Natural killer cell (primary cell): Measurements from ENCODE around the gene TNRC6A. TPM values are rescaled to one million over a fixed set of nuclear protein-coding genes. Genes with fewer than 3 reads are reported as not detected.

Experiments
- ATAC-seq, 3 donors: fragments of 150-1000 bp in 2 of 3; fragments of 200-7000 bp in 1 of 3; cut with Tn5 transposase; 1 replicate in 1 of 3; 2 replicates in 2 of 3; pipeline ENCODE4 v1.10.0; 2021; ENCODE audit warnings: mild to moderate bottlenecking in 2 of 3, moderate library complexity in 2 of 3
- DNase-seq, 2 donors: peaks; one replicate each; pipeline versions ENCODE4 v3.0.0 to v3.0.0-alpha.2; 2013 to 2021; ENCODE audit warnings: mixed read lengths in 1 of 2
- H3K27ac ChIP-seq: one replicate; pipeline ENCODE4 v1.5.1; 2013; ENCODE audit warnings: mild to moderate bottlenecking, low read length
- H3K27me3 ChIP-seq: one replicate; pipeline ENCODE4 v1.6.1; 2013; ENCODE audit warnings: low read length; ENCODE audit not compliant: control insufficient read depth, insufficient read depth
- H3K36me3 ChIP-seq: one replicate; pipeline ENCODE4 v1.6.1; 2013; ENCODE audit warnings: low read length; ENCODE audit not compliant: control insufficient read depth, insufficient read depth
- H3K4me1 ChIP-seq: one replicate; pipeline ENCODE4 v1.6.1; 2013; ENCODE audit warnings: low read length; ENCODE audit not compliant: control insufficient read depth, insufficient read depth
- H3K4me3 ChIP-seq: one replicate; pipeline ENCODE4 v1.5.1; 2013; ENCODE audit warnings: low read length
- H3K9me3 ChIP-seq: one replicate; pipeline ENCODE4 v1.6.1; 2013; ENCODE audit warnings: low read length; ENCODE audit not compliant: control insufficient read depth, insufficient read depth
- H3K27ac Mint-ChIP-seq, 2 donors: one replicate each; pipeline ENCODE4 v1.8.0; 2022; ENCODE audit warnings: mild to moderate bottlenecking in 2 of 2, mixed read lengths in 2 of 2, moderate library complexity in 1 of 2
- H3K27me3 Mint-ChIP-seq, 2 donors: one replicate each; pipeline ENCODE4 v1.8.0; 2022; ENCODE audit warnings: low read depth in 2 of 2, mixed read lengths in 2 of 2
- H3K36me3 Mint-ChIP-seq: one replicate; pipeline ENCODE4 v1.8.0; 2022; ENCODE audit warnings: mixed read lengths
- H3K4me1 Mint-ChIP-seq, 2 donors: one replicate each; pipeline ENCODE4 v1.8.0; 2022; ENCODE audit warnings: mixed read lengths in 2 of 2
- H3K4me3 Mint-ChIP-seq: one replicate; pipeline ENCODE4 v1.8.0; 2022; ENCODE audit warnings: mild to moderate bottlenecking, moderate library complexity, mixed read lengths
- H3K9me3 Mint-ChIP-seq, 2 donors: one replicate each; pipeline ENCODE4 v1.8.0; 2022; ENCODE audit warnings: mixed read lengths in 2 of 2
- WGBS: methylation state at CpG from one replicate; pipeline ENCODE4 v1.1.7; 2013; ENCODE audit warnings: missing lambda C conversion rate; ENCODE audit not compliant: insufficient coverage; 5-methylcytosine and 5-hydroxymethylcytosine counted together
- intact Hi-C: fragments of 100-400 bp; cut with micrococcal nuclease; formaldehyde crosslinking; loops from one replicate; pipeline ENCODE4 v1.14.2; 2022
- total RNA-seq, 4 donors: library from RNA; stranded (reverse); fragments of 120-200 nt in 1 of 4; gene quantifications; one replicate each; pipeline versions ENCODE4 v1.2.3 to v1.2.4, GENCODE V29; 2013 to 2022
- TF ChIP-seq, protein P1 (sequence below): fragments of 200-600 bp; IDR thresholded peaks from one replicate; pipeline ENCODE4 v1.8.0; 2022; ENCODE audit warnings: antibody characterized with exemption

Gene TNRC6A
- total RNA-seq, 3 donors from 2014 or later (not counting 1 experiment from before 2014, with no cell fraction given), result 53.9 to 68.5 (median 66.3) TPM

DNA sequence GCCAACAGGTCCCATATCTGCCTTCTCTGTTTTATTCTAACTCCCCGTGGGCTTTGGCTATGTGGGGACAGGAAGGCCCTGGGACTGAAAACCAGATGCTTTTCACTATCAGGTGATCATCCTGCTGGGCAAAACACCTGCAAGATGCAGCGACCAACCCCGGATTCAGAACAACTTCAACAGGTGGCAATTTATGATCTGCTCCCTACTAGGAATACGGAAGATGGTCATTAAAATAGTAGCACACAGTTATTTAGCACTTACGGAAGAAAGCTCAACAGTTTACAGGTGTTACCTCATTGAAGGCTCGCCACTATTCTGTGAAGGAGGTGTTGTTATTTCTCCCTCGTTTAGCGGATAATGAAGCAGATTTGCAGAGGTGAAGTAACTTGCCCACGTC lies 108.5 kb downstream of the TNRC6A start:
- Histone ChIP-seq H3K9me3 (no peaks in the 10 kb centered on the region), H3K27me3 (no peaks in the 10 kb centered on the region), H3K4me1 (no peaks in the 10 kb centered on the region), H3K4me3 (no peak overlapping the region), H3K27ac (no peak overlapping the region), H3K36me3 (no peaks in the 10 kb centered on the region)
- Mint-ChIP-seq H3K4me1 (no peaks in the 10 kb centered on the region), H3K9me3 (no peaks in the 10 kb centered on the region), H3K4me3 (no peak overlapping the region), H3K36me3 (no peaks in the 10 kb centered on the region), H3K27me3 (no peaks in the 10 kb centered on the region), H3K27ac (no peak overlapping the region)
- TF ChIP-seq, protein P1, sequence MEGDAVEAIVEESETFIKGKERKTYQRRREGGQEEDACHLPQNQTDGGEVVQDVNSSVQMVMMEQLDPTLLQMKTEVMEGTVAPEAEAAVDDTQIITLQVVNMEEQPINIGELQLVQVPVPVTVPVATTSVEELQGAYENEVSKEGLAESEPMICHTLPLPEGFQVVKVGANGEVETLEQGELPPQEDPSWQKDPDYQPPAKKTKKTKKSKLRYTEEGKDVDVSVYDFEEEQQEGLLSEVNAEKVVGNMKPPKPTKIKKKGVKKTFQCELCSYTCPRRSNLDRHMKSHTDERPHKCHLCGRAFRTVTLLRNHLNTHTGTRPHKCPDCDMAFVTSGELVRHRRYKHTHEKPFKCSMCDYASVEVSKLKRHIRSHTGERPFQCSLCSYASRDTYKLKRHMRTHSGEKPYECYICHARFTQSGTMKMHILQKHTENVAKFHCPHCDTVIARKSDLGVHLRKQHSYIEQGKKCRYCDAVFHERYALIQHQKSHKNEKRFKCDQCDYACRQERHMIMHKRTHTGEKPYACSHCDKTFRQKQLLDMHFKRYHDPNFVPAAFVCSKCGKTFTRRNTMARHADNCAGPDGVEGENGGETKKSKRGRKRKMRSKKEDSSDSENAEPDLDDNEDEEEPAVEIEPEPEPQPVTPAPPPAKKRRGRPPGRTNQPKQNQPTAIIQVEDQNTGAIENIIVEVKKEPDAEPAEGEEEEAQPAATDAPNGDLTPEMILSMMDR, result no peak
- 85% methylated on average over 9 of the region's 9 CpGs for WGBS
- DNase-seq (no peak), ATAC-seq (no peak)
- intact Hi-C loops, result no loop called here

DNA sequence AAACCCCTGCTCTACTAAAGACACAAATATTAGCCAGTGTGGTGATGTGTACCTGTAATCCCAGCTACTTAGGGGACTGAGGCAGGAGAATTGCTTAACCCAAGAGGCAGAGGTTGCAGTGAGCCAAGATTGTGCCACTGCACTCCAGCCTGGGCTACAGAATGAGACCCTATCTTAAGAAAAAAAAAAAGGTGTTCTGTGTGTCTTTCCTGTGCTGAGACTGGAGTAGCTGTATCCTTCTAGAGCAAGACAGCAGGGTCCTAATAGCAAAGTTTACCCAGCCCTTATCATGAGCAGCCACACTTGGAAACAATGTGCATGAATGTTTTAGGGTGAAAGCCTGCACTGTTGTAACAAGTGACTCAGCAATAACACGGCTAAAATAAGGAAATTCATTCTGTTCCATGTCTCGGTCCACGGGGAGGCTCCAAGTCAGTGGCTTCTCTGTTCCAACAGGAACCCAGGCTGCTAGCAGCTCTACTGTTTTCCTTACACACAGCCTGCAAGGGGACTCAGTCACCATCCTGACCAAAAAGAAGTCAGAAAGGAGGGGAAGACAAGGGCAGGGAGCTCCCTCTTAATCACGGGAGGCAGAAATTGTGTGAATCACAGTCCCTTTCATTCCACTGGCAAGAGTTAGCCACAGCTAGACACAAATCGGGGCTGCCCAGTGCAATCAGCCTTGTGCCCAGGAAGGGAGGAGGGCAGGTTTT lies 109.3 kb downstream of the TNRC6A start:
- Mint-ChIP-seq H3K9me3 (no peaks in the 10 kb centered on the region), H3K36me3 (no peaks in the 10 kb centered on the region), H3K4me3 (no peak overlapping the region), H3K27ac (no peak overlapping the region), H3K4me1 (no peaks in the 10 kb centered on the region), H3K27me3 (no peaks in the 10 kb centered on the region)
- DNase-seq (no peak), ATAC-seq (no peak)
- no peaks in the 10 kb centered on the region for H3K9me3 ChIP-seq
- H3K4me1 ChIP-seq, result no peaks in the 10 kb centered on the region
- TF ChIP-seq, protein P1, result no peak
- intact Hi-C loops, result no loop called here
- WGBS, result 11% methylated on average over 5 of the region's 5 CpGs
- no peaks in the 10 kb centered on the region for H3K27me3 ChIP-seq
- no peaks in the 10 kb centered on the region for H3K36me3 ChIP-seq
- H3K27ac ChIP-seq, result no peak overlapping the region
- H3K4me3 ChIP-seq, result no peak overlapping the region

DNA sequence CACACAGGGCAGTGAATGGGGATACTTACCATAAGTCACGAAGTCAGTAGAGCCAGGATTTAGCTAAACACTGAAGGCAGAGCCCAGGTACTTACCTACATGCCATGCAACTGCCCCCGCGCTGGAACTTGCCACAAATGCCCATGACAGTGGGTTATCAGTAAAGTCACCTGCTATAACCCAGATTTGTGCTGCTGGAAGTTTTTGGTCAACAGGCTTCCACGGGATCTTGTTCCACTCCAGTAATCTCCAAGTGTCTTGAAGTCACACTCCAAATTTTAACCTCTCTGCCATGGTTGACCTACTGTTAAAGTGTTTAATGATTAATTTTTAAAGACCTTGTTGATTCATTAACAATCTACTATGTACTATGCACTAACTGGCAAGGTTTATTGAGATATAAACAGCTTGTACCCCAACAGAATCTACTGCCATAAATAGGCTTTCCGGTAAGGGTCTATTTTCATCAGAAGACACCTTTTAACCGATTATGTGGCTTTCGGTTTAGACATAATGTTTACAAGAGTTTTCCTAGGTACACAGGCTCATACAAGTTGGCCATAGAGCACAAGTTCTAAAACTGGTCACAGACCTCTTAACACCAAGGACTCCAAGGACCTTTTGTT lies 110.0 kb downstream of the TNRC6A start:
- Mint-ChIP-seq H3K27me3 (no peaks in the 10 kb centered on the region), H3K27ac (no peak overlapping the region), H3K4me1 (no peaks in the 10 kb centered on the region), H3K4me3 (no peak overlapping the region), H3K36me3 (no peaks in the 10 kb centered on the region), H3K9me3 (no peaks in the 10 kb centered on the region)
- Histone ChIP-seq H3K27ac (no peak overlapping the region), H3K4me1 (no peaks in the 10 kb centered on the region), H3K9me3 (no peaks in the 10 kb centered on the region), H3K4me3 (no peak overlapping the region), H3K27me3 (no peaks in the 10 kb centered on the region), H3K36me3 (no peaks in the 10 kb centered on the region)
- DNase-seq, result no peak
- intact Hi-C loops, result no loop called here
- WGBS, result 91% methylated on average over 7 of the region's 7 CpGs
- no peak for ATAC-seq
- TF ChIP-seq, protein P1, result no peak
